ENCODE measurements around the gene ARL5A. TPM values are rescaled to one million over a fixed set of nuclear protein-coding genes. Genes with fewer than 3 reads are reported as not detected.

Gene ARL5A
- total RNA-seq, 2 experiments from 2014 or later: 78.1 to 91.4 TPM

DNA sequence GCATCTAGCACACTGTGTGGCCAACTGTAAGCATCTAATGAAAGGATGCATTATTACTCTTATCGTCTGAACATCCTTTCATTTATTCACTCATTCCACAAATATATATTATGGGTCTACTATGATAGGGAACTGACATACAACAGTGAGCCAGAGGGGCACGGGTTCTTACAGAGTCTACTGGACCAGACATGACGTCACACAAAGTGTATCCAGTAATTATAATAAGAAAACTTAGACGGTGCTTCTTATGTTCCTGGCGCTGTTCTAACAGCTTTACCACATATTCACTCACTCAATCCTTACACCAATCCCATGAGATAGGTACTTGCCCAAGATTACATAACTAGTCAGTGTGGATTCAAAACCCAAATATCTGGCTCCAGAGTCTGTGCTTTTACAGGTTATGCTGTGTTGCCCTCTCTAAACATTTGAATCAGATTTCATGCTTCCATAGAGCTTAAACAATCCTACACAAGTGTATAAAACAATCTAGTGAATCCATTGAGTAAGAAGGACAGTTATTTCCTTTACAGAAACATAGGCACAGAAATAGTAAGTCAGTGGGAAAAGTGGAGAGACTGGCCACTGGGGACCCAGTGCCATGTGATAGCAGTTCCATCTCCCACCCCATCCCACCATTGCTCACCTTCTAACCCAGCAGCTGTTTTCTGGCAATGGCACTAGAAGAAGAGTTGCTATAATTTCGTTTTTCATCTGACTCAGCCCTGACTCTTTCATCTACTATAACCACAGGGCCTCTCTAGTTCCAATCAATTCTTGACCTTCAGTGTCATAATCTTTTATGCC, 24.2 kb upstream of the ARL5A start:
- intact Hi-C loops (cut with micrococcal nuclease; ENCODE audit: unreplicated experiment): no loop called here
- Histone ChIP-seq H3K4me1 (ENCODE audit: insufficient read depth, low read length, poor library complexity, severe bottlenecking) (peaks cover 16% of the 10 kb centered on the region), H3K36me3 (ENCODE audit: insufficient read depth, low read length) (no peaks in the 10 kb centered on the region), H4K20me1 (ENCODE audit: insufficient read depth, low read length) (no peaks in the 10 kb centered on the region), H3K9me2 (ENCODE audit: insufficient read depth, low read length) (no peaks in the 10 kb centered on the region), H3K27ac (ENCODE audit: low read depth, low read length, poor library complexity, severe bottlenecking) (no peak overlapping the region), H3K9me3 (ENCODE audit: low read length) (no peaks in the 10 kb centered on the region), H2AFZ (ENCODE audit: low read length) (no peak overlapping the region), H3K4me2 (ENCODE audit: low read length) (no peak overlapping the region), H3K4me3 (ENCODE audit: low read depth, low read length, poor library complexity, severe bottlenecking) (no peak overlapping the region), H3K79me2 (ENCODE audit: insufficient read depth, low read depth, low read length) (no peaks in the 10 kb centered on the region)
- no peak for DNase-seq (ENCODE audit: low spot score)
- TF ChIP-seq CTCF (conservative IDR thresholded peaks at IDR 0.05; ENCODE audit: low read length): no peak
- ChIA-PET POLR2A (interaction anchor here (1.7 to 2.6 kb wide), 2 partner anchors 12 to 15 kb away, joined by 5 to 7 read pairs; no protein-coding TSS in a partner anchor), CTCF (ENCODE audit: unreplicated experiment) (no interaction called here)
- no TSS peak for BruUV-seq (replicated peaks)

DNA sequence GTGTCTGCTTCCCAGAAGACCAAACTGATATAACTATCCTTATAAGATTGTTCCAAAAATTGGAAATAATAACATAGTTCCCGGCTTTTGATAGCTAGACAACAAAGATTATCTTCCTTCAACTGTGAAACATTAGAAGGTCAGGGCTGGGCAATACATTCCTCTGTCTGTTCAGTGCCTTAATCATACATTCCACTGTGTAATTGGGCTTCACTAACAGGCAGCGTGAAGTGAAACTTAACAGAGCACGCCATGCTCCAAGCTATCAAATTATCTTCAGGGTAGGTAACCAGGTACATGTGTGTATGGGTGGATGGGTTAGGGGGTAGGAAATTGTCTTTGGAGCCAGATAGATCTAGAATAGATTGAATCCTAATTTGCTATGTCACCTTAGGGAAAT, 23.5 kb upstream of the ARL5A start:
- POLR2A ChIA-PET: interaction anchor here (1.0 to 2.6 kb wide), 3 partner anchors 11 to 24 kb away, joined by 4 to 7 read pairs (median 5); partner anchors contain the start of gene ARL5A
- H2AFZ ChIP-seq (ENCODE audit: low read length): no peak overlapping the region
- no peaks in the 10 kb centered on the region for H3K9me3 ChIP-seq (ENCODE audit: low read length)
- intact Hi-C loops (cut with micrococcal nuclease; ENCODE audit: unreplicated experiment): no loop called here
- H3K36me3 ChIP-seq (ENCODE audit: insufficient read depth, low read length): no peaks in the 10 kb centered on the region
- no peak for DNase-seq (ENCODE audit: low spot score)
- H4K20me1 ChIP-seq (ENCODE audit: insufficient read depth, low read length): no peaks in the 10 kb centered on the region
- BruUV-seq (replicated peaks): no TSS peak
- peaks cover 16% of the 10 kb centered on the region for H3K4me1 ChIP-seq (ENCODE audit: insufficient read depth, low read length, poor library complexity, severe bottlenecking)
- TF ChIP-seq CTCF (conservative IDR thresholded peaks at IDR 0.05; ENCODE audit: low read length): no peak
- TF ChIP-seq EZH2phosphoT487 (IDR thresholded peaks at IDR 0.05; ENCODE audit: borderline replicate concordance, low read depth, low read length): no peak
- CTCF ChIA-PET (ENCODE audit: unreplicated experiment): no interaction called here
- no peaks in the 10 kb centered on the region for H3K9me2 ChIP-seq (ENCODE audit: insufficient read depth, low read length)
- H3K4me3 ChIP-seq (ENCODE audit: low read depth, low read length, poor library complexity, severe bottlenecking): no peak overlapping the region
- H3K4me2 ChIP-seq (ENCODE audit: low read length): no peak overlapping the region
- H3K27ac ChIP-seq (ENCODE audit: low read depth, low read length, poor library complexity, severe bottlenecking): no peak overlapping the region
- no peaks in the 10 kb centered on the region for H3K79me2 ChIP-seq (ENCODE audit: insufficient read depth, low read depth, low read length)

DNA sequence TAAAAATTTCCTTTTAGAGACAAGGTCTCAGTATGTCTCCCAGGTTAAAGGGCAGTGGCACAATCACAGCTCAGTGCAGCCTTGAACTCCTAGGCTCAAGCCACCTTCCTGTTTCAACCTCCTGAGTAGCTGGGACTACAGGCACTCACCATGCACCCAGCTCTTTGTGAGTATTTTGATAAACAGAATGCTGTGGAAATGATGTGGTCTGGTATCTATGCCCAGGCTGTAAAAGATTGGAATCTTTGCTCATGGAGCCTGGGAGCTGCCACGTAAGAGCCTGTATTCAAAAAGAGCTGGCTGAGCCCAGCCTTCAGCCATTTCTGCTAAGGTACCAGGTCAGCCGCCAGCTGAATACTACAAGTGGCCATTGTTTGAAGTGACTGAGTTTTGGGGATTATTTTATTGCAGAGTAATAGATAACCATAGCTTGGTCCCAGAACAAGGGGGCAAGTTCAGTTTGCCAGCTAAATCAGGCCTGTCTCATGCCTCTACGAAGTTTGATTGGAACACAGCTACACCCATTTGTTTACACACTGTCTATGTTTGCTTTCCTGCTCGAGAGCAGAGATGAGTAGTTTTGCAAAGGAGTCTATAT, 21.3 kb upstream of the ARL5A start:
- H3K9me2 ChIP-seq (ENCODE audit: insufficient read depth, low read length): no peaks in the 10 kb centered on the region
- H3K4me3 ChIP-seq (ENCODE audit: low read depth, low read length, poor library complexity, severe bottlenecking): no peak overlapping the region
- DNase-seq (ENCODE audit: low spot score): no peak
- no peak for TF ChIP-seq CTCF (conservative IDR thresholded peaks at IDR 0.05; ENCODE audit: low read length)
- TF ChIP-seq EZH2phosphoT487 (IDR thresholded peaks at IDR 0.05; ENCODE audit: borderline replicate concordance, low read depth, low read length): no peak
- H3K27ac ChIP-seq (ENCODE audit: low read depth, low read length, poor library complexity, severe bottlenecking): no peak overlapping the region
- no peaks in the 10 kb centered on the region for H3K79me2 ChIP-seq (ENCODE audit: insufficient read depth, low read depth, low read length)
- no peak overlapping the region for H2AFZ ChIP-seq (ENCODE audit: low read length)
- H4K20me1 ChIP-seq (ENCODE audit: insufficient read depth, low read length): no peaks in the 10 kb centered on the region
- peaks cover 15% of the 10 kb centered on the region for H3K4me1 ChIP-seq (ENCODE audit: insufficient read depth, low read length, poor library complexity, severe bottlenecking)
- CTCF ChIA-PET (ENCODE audit: unreplicated experiment): no interaction called here
- no peaks in the 10 kb centered on the region for H3K9me3 ChIP-seq (ENCODE audit: low read length)
- intact Hi-C loops (cut with micrococcal nuclease; ENCODE audit: unreplicated experiment): no loop called here
- H3K4me2 ChIP-seq (ENCODE audit: low read length): no peak overlapping the region
- POLR2A ChIA-PET: interaction anchor here (1.1 to 2.1 kb wide), 6 partner anchors 9 to 292 kb away, joined by 3 to 6 read pairs (median 4); partner anchors contain the start of gene ARL5A
- no TSS peak for BruUV-seq (replicated peaks)
- no peaks in the 10 kb centered on the region for H3K36me3 ChIP-seq (ENCODE audit: insufficient read depth, low read length)
